Heart left ventricle (tissue), 16 donors: Measurements from ENCODE around the gene SBK2. TPM values are rescaled to one million over a fixed set of nuclear protein-coding genes. Genes with fewer than 3 reads are reported as not detected.

ENCODE experiments used
- ATAC-seq, 4 donors: fragments of 200-7000 bp; cut with Tn5 transposase; one replicate each; pipeline ENCODE4 v1.9.1; 2020 to 2022; ENCODE audit warnings: moderate library complexity in 4 of 4, mild to moderate bottlenecking in 3 of 4, moderate number of reproducible peaks in 1 of 4
- DNase-seq, 5 donors: peaks; one replicate each; pipeline ENCODE4 v3.0.0-alpha.2; 2020
- H3K27ac ChIP-seq, 12 donors: fragments of 200-600 bp; sonication (generic) in 4 of 12; one replicate each; pipeline versions ENCODE4 v1.5.0 to v1.8.0; 2016 to 2022; ENCODE audit warnings: mild to moderate bottlenecking in 2 of 12
- H3K27me3 ChIP-seq, 9 donors: fragments of 200-600 bp; sonication (generic) in 2 of 9; one replicate each; pipeline versions ENCODE4 v1.5.1 to v1.8.0; 2016 to 2022; ENCODE audit warnings: mild to moderate bottlenecking in 3 of 9
- H3K36me3 ChIP-seq, 9 donors: fragments of 200-600 bp; sonication (generic) in 2 of 9; one replicate each; pipeline versions ENCODE4 v1.5.0 to v1.8.0; 2018 to 2022; ENCODE audit warnings: mild to moderate bottlenecking in 2 of 9
- H3K4me1 ChIP-seq, 12 donors: fragments of 200-600 bp; sonication (generic) in 4 of 12; one replicate each; pipeline versions ENCODE4 v1.5.0 to v1.8.0; 2016 to 2022; ENCODE audit warnings: mild to moderate bottlenecking in 3 of 12
- H3K4me3 ChIP-seq, 12 donors: fragments of 200-600 bp; sonication (generic) in 4 of 12; one replicate each; pipeline versions ENCODE4 v1.5.0 to v1.8.0; 2017 to 2022; ENCODE audit warnings: mild to moderate bottlenecking in 9 of 12, moderate library complexity in 4 of 12
- H3K9me3 ChIP-seq, 12 donors: fragments of 200-600 bp; sonication (generic) in 4 of 12; one replicate each; pipeline versions ENCODE4 v1.5.0 to v1.8.0; 2016 to 2022; ENCODE audit warnings: mild to moderate bottlenecking in 1 of 12
- POLR2A ChIP-seq, 2 donors: fragments of 450-650 bp; IDR thresholded peaks; one replicate each; pipeline ENCODE4 v1.6.1; 2017; ENCODE audit warnings: antibody characterized with exemption in 2 of 2, mild to moderate bottlenecking in 2 of 2, moderate library complexity in 2 of 2
- WGBS, 4 donors: extraction: QIAGEN DNeasy Blood & Tissue Kit in 2 of 4; methylation state at CpG; one replicate each; pipeline versions ENCODE4 v1.1.5 to v1.1.7; 2013 to 2018; 5-methylcytosine and 5-hydroxymethylcytosine counted together
- intact Hi-C, 10 donors: fragments of 100-400 bp; cut with DNase I; formaldehyde crosslinking; loops; one replicate each; pipeline versions ENCODE4 v1.11.1 to v1.14.2; 2022
- polyA plus RNA-seq, 2 donors: library from polyadenylated mRNA; stranded (reverse); fragments of 200-250 nt; gene quantifications; one replicate each; pipeline ENCODE4 v1.2.3, GENCODE V29; 2013
- total RNA-seq, 9 donors: library from RNA; depleted of rRNA in 2 of 9; stranded (reverse); fragments of >200 nt in 2 of 9; fragmentation: NEBNext Ultra II Directional in 3 of 9; extraction: Animal tissue kit (Norgen Biotek cat#: 25700) in 3 of 9; gene quantifications; one replicate each; pipeline versions ENCODE4 v1.1.0 to v1.2.4, GENCODE V29; 2016 to 2023
- TF ChIP-seq, protein P1 (sequence below), 12 donors: fragments of 200-600 bp; sonication (generic) in 4 of 12; IDR thresholded peaks; one replicate each; pipeline versions ENCODE4 v1.5.0 to v1.8.0; 2018 to 2022; ENCODE audit warnings: antibody characterized with exemption in 12 of 12, mild to moderate bottlenecking in 5 of 12
- donor health status: ischemic (EF 13 %, LVEDD 7.1; RV severe dilation, severe dysfunction).
- donor health status: healthy with polysubstance abuse.
- donor health status: DM: no; HTN: yes; CAD: no.
- donor health status: DM: no; HTN: no; CAD: no.
- donor health status: ischemic (EF 25% LVEDD 6.9; RV normal size, moderate dysfunction).
- donor health status: ischemic (EF 25% LVEDD 5.7; RV mildly dilated, moderate dysfunction).
- donor health status: healthy.
- donor health status: DM: yes; HTN: yes; CAD: no.
- donor health status: ischemic (EF 35%, LVEDD 5.7; RV mildly dilated, moderate dysfunction).
- donor health status: nonischemic (EF 11% LVEDD 7.7; RV severe dilation, severe dysfunction).
- donor health status: DM: yes; HTN: yes; CAD: no.
- donor health status: PGD.
- donor health status: ischemic (EF 29% LVEDD 5.4; RV normal size, mild dysfunction).
- donor health status: nonischemic (EF 23%, LVEDD 6.1; RV moderate dilation, normal function).

Gene SBK2
- total and polyA plus RNA-seq, 11 donors: 0.68 to 12.6 (median 2.1) TPM

DNA sequence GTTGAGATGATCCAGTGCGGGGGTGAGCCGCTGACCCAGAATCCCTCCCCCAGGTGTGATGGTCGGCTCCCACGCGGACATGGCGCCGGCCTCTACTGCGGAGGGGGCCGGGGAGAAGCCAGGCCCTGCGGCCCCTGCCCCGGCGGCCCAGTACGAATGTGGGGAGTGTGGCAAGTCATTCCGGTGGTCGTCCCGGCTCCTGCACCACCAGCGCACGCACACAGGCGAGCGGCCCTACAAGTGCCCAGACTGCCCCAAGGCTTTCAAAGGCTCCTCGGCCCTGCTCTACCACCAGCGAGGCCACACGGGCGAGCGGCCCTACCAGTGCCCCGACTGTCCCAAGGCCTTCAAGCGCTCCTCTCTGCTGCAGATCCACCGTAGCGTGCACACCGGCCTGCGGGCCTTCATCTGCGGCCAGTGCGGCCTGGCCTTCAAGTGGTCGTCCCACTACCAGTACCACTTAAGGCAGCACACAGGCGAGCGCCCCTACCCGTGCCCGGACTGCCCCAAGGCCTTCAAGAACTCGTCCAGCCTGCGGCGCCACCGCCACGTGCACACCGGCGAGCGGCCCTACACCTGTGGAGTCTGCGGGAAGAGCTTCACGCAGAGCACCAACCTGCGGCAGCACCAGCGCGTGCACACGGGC, 55.7 kb downstream of the SBK2 start:
- ATAC-seq (no peak), DNase-seq (peak in 1 of 5 donors; percentile 25)
- Histone ChIP-seq H3K36me3 (peaks cover 0 to 23% (median 10%) of the 10 kb centered on the region in 9 donors), H3K27me3 (peaks cover 0 to 6% (median 0%) of the 10 kb centered on the region in 9 donors), H3K9me3 (no peaks in the 10 kb centered on the region), H3K4me3 (no peak overlapping the region), H3K4me1 (peaks cover 7 to 57% (median 38%) of the 10 kb centered on the region in 12 donors), H3K27ac (no peak overlapping the region)
- intact Hi-C loops: no loop called here
- TF ChIP-seq, protein P1, sequence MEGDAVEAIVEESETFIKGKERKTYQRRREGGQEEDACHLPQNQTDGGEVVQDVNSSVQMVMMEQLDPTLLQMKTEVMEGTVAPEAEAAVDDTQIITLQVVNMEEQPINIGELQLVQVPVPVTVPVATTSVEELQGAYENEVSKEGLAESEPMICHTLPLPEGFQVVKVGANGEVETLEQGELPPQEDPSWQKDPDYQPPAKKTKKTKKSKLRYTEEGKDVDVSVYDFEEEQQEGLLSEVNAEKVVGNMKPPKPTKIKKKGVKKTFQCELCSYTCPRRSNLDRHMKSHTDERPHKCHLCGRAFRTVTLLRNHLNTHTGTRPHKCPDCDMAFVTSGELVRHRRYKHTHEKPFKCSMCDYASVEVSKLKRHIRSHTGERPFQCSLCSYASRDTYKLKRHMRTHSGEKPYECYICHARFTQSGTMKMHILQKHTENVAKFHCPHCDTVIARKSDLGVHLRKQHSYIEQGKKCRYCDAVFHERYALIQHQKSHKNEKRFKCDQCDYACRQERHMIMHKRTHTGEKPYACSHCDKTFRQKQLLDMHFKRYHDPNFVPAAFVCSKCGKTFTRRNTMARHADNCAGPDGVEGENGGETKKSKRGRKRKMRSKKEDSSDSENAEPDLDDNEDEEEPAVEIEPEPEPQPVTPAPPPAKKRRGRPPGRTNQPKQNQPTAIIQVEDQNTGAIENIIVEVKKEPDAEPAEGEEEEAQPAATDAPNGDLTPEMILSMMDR (IDR thresholded peaks at IDR 0.05): no peak
- TF ChIP-seq POLR2A (IDR thresholded peaks at IDR 0.05): no peak
- 94 to 96% (median 96%) methylated on average over 25 to 52 of the region's 52 CpGs for WGBS, 4 donors

GRCh38 chr19:55479451-55480230, 57.3 kb downstream of the SBK2 start:
- Histone ChIP-seq H3K4me1 (peaks cover 7 to 48% (median 29%) of the 10 kb centered on the region in 12 donors), H3K9me3 (no peaks in the 10 kb centered on the region), H3K4me3 (no peak overlapping the region), H3K27me3 (peaks cover 0 to under 1% (median 0%) of the 10 kb centered on the region in 9 donors), H3K27ac (peak overlapping the region in 3 of 12 donors; percentile 11 to 21 (median 14)), H3K36me3 (peaks cover 0 to 23% (median 10%) of the 10 kb centered on the region in 9 donors)
- no peak for ATAC-seq
- TF ChIP-seq POLR2A (IDR thresholded peaks at IDR 0.05): no peak
- TF ChIP-seq, protein P1 (IDR thresholded peaks at IDR 0.05): no peak
- 69 to 76% (median 72%) methylated on average over 14 to 15 of the region's 15 CpGs for WGBS, 4 donors
- DNase-seq: peak in 1 of 5 donors; percentile 10
- intact Hi-C loops: loop anchor here in 1 of 10 donors (5.0 kb wide), 1 partner anchor 153 kb away; no protein-coding TSS in a partner anchor

DNA sequence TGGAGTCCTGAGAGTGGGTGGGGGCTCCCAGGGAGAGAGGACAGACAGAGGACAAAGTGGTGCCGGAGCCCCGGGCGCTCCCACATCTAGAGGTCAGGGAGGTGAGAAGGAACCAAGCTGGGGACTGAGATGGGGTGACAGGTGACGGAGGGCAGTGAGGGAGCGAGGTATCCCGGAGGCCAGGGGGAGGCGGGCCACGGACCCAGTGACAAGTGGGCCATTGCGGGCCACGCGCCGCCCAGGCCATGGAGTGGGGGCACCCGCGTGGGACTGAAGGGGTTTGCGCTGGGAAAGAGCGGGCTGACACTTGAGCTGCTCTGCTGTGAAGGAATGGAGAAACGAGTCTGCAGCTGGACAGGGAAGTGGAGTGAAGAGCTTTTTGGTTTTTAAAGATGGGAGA, 57.9 kb downstream of the SBK2 start:
- 77 to 84% (median 81%) methylated on average over 17 of the region's 17 CpGs for WGBS, 4 donors
- H3K4me3 ChIP-seq: no peak overlapping the region
- H3K9me3 ChIP-seq: no peaks in the 10 kb centered on the region
- DNase-seq (peak in 1 of 5 donors; percentile 24), ATAC-seq (no peak)
- peaks cover 1 to 42% (median 23%) of the 10 kb centered on the region in 12 donors for H3K4me1 ChIP-seq
- intact Hi-C loops: loop anchor here in 1 of 10 donors (5.0 kb wide), 1 partner anchor 153 kb away; no protein-coding TSS in a partner anchor
- H3K36me3 ChIP-seq: peaks cover 0 to 23% (median 10%) of the 10 kb centered on the region in 9 donors
- TF ChIP-seq POLR2A (IDR thresholded peaks at IDR 0.05): no peak
- TF ChIP-seq, protein P1 (IDR thresholded peaks at IDR 0.05): no peak
- H3K27ac ChIP-seq: peak overlapping the region in 1 of 12 donors; percentile 11
- no peaks in the 10 kb centered on the region for H3K27me3 ChIP-seq

Other genes with a start within 250 kb of the SBK2 start
- 10 to 100 TPM in 1 of 9 donors, 1 to 10 TPM in 4, under 1 TPM in 3, not detected in 1; 0.43 to 14.1 (median 1.2) TPM for gene TMEM150B, start 211.8 kb downstream of the SBK2 start, total RNA-seq
- gene TMEM150B, start 211.8 kb downstream of the SBK2 start, polyA plus RNA-seq: under 1 TPM; 0.72 to 0.79 TPM
- 10 to 100 TPM in 1 of 9 donors, 1 to 10 TPM in 8; 3.6 to 10.8 (median 7.2) TPM for gene KMT5C, start 197.3 kb downstream of the SBK2 start, total RNA-seq
- gene KMT5C, start 197.3 kb downstream of the SBK2 start, polyA plus RNA-seq: 1 to 10 TPM; 3.3 to 6.2 TPM
- under 1 TPM in 1 of 9 donors, not detected in 8; 0.16 TPM for gene COX6B2, start 182.4 kb downstream of the SBK2 start, total RNA-seq
- not detected for gene COX6B2, start 182.4 kb downstream of the SBK2 start, polyA plus RNA-seq
- gene GARIN5B, start 173.9 kb downstream of the SBK2 start, total RNA-seq: not detected
- not detected for gene GARIN5B, start 173.9 kb downstream of the SBK2 start, polyA plus RNA-seq
- gene IL11, start 166.7 kb downstream of the SBK2 start, total RNA-seq: under 1 TPM in 2 of 9 donors, not detected in 7; 0.11 to 0.43 TPM
- under 1 TPM in 1 of 2 donors, not detected in 1; 0.25 TPM for gene IL11, start 166.7 kb downstream of the SBK2 start, polyA plus RNA-seq
- gene TMEM190, start 160.3 kb downstream of the SBK2 start, total RNA-seq: not detected
- gene TMEM190, start 160.3 kb downstream of the SBK2 start, polyA plus RNA-seq: not detected
- gene TMEM238, start 152.8 kb downstream of the SBK2 start, total RNA-seq: 1 to 10 TPM in 2 of 9 donors, under 1 TPM in 5, not detected in 2; 0.35 to 2.2 (median 0.56) TPM
- not detected for gene TMEM238, start 152.8 kb downstream of the SBK2 start, polyA plus RNA-seq
- 1,000 to 10,000 TPM in 1 of 9 donors, 100 to 1,000 TPM in 8; 196 to 1,019 (median 565) TPM for gene RPL28, start 151.2 kb downstream of the SBK2 start, total RNA-seq
- gene RPL28, start 151.2 kb downstream of the SBK2 start, polyA plus RNA-seq: 1,000 to 10,000 TPM in 1 of 2 donors, 100 to 1,000 TPM in 1; 768 to 1,391 TPM
- gene UBE2S, start 129.3 kb downstream of the SBK2 start, total RNA-seq: 10 to 100 TPM; 16.5 to 51.8 (median 29.1) TPM
- gene UBE2S, start 129.3 kb downstream of the SBK2 start, polyA plus RNA-seq: 10 to 100 TPM; 10.9 to 27.3 TPM
- not detected for gene SHISA7, start 93.8 kb downstream of the SBK2 start, total RNA-seq
- not detected for gene SHISA7, start 93.8 kb downstream of the SBK2 start, polyA plus RNA-seq
- gene ISOC2, start 75.5 kb downstream of the SBK2 start, total RNA-seq: 100 to 1,000 TPM in 1 of 9 donors, 10 to 100 TPM in 8; 36.9 to 102 (median 48.8) TPM
- 10 to 100 TPM; 86.8 to 94.9 TPM for gene ISOC2, start 75.5 kb downstream of the SBK2 start, polyA plus RNA-seq
- gene C19orf85, start 72.4 kb downstream of the SBK2 start, total RNA-seq: not detected
- not detected for gene C19orf85, start 72.4 kb downstream of the SBK2 start, polyA plus RNA-seq
- gene ZNF628, start 60.5 kb downstream of the SBK2 start, total RNA-seq: 10 to 100 TPM in 1 of 9 donors, 1 to 10 TPM in 8; 2.3 to 10.3 (median 4.6) TPM
- 1 to 10 TPM; 5.4 to 7.9 TPM for gene ZNF628, start 60.5 kb downstream of the SBK2 start, polyA plus RNA-seq
- gene NAT14, start 51.9 kb downstream of the SBK2 start, total RNA-seq: 10 to 100 TPM in 1 of 9 donors, 1 to 10 TPM in 8; 2.9 to 10.4 (median 6.7) TPM
- 1 to 10 TPM; 7.3 to 9.2 TPM for gene NAT14, start 51.9 kb downstream of the SBK2 start, polyA plus RNA-seq
- gene SSC5D, start 48.7 kb downstream of the SBK2 start, total RNA-seq: 1 to 10 TPM in 8 of 9 donors, under 1 TPM in 1; 1.00 to 6.2 (median 3.3) TPM
- 1 to 10 TPM in 1 of 2 donors, under 1 TPM in 1; 0.91 to 1.4 TPM for gene SSC5D, start 48.7 kb downstream of the SBK2 start, polyA plus RNA-seq
- gene SBK3, start 8.4 kb upstream of the SBK2 start, total RNA-seq: 10 to 100 TPM in 3 of 9 donors, 1 to 10 TPM in 6; 2.4 to 14.3 (median 7.5) TPM
- gene SBK3, start 8.4 kb upstream of the SBK2 start, polyA plus RNA-seq: 10 to 100 TPM in 1 of 2 donors, 1 to 10 TPM in 1; 5.9 to 12.4 TPM
- gene ZNF579, start 43.7 kb upstream of the SBK2 start, total RNA-seq: 10 to 100 TPM in 4 of 9 donors, 1 to 10 TPM in 5; 5.4 to 13.9 (median 9.8) TPM
- gene ZNF579, start 43.7 kb upstream of the SBK2 start, polyA plus RNA-seq: 10 to 100 TPM in 1 of 2 donors, 1 to 10 TPM in 1; 7.9 to 10.9 TPM
- gene FIZ1, start 62.4 kb upstream of the SBK2 start, total RNA-seq: 10 to 100 TPM; 11.2 to 15.4 (median 12.9) TPM
- 10 to 100 TPM in 1 of 2 donors, 1 to 10 TPM in 1; 10.0 to 16.7 TPM for gene FIZ1, start 62.4 kb upstream of the SBK2 start, polyA plus RNA-seq
- gene ZNF524, start 63.2 kb upstream of the SBK2 start, total RNA-seq: 10 to 100 TPM; 11.0 to 34.7 (median 16.5) TPM
- gene ZNF524, start 63.2 kb upstream of the SBK2 start, polyA plus RNA-seq: 10 to 100 TPM; 30.6 to 33.9 TPM
- gene ZNF865, start 68.5 kb upstream of the SBK2 start, total RNA-seq: 10 to 100 TPM; 11.4 to 19.1 (median 14.2) TPM
- 10 to 100 TPM; 12.0 to 24.3 TPM for gene ZNF865, start 68.5 kb upstream of the SBK2 start, polyA plus RNA-seq
- gene ZNF784, start 87.4 kb upstream of the SBK2 start, total RNA-seq: 10 to 100 TPM in 4 of 9 donors, 1 to 10 TPM in 5; 6.7 to 15.8 (median 9.2) TPM
- 10 to 100 TPM in 1 of 2 donors, 1 to 10 TPM in 1; 8.5 to 10.4 TPM for gene ZNF784, start 87.4 kb upstream of the SBK2 start, polyA plus RNA-seq
- 10 to 100 TPM; 17.0 to 41.5 (median 21.2) TPM for gene ZNF580, start 103.9 kb upstream of the SBK2 start, total RNA-seq
- 10 to 100 TPM in 1 of 2 donors, 1 to 10 TPM in 1; 8.2 to 18.4 TPM for gene ZNF580, start 103.9 kb upstream of the SBK2 start, polyA plus RNA-seq
- gene ZNF581, start 106.5 kb upstream of the SBK2 start, total RNA-seq: 10 to 100 TPM in 2 of 9 donors, 1 to 10 TPM in 7; 4.7 to 12.7 (median 7.2) TPM
- 1 to 10 TPM; 5.5 to 9.3 TPM for gene ZNF581, start 106.5 kb upstream of the SBK2 start, polyA plus RNA-seq
- 10 to 100 TPM; 11.7 to 25.8 (median 16.5) TPM for gene CCDC106, start 111.1 kb upstream of the SBK2 start, total RNA-seq
- gene CCDC106, start 111.1 kb upstream of the SBK2 start, polyA plus RNA-seq: 10 to 100 TPM; 11.9 to 27.7 TPM
- 10 to 100 TPM; 39.9 to 88.1 (median 69.9) TPM for gene U2AF2, start 117.9 kb upstream of the SBK2 start, total RNA-seq
- 100 to 1,000 TPM in 1 of 2 donors, 10 to 100 TPM in 1; 72.7 to 104 TPM for gene U2AF2, start 117.9 kb upstream of the SBK2 start, polyA plus RNA-seq
- gene EPN1, start 138.1 kb upstream of the SBK2 start, total RNA-seq: 100 to 1,000 TPM; 125 to 377 (median 189) TPM
- 100 to 1,000 TPM; 177 to 188 TPM for gene EPN1, start 138.1 kb upstream of the SBK2 start, polyA plus RNA-seq
- gene NLRP9, start 201.3 kb upstream of the SBK2 start, total RNA-seq: not detected
- not detected for gene NLRP9, start 201.3 kb upstream of the SBK2 start, polyA plus RNA-seq
- not detected for gene RFPL4A, start 222.0 kb upstream of the SBK2 start, total RNA-seq
- gene RFPL4A, start 222.0 kb upstream of the SBK2 start, polyA plus RNA-seq: not detected
- not detected for gene RFPL4AL1, start 232.0 kb upstream of the SBK2 start, total RNA-seq
- gene RFPL4AL1, start 232.0 kb upstream of the SBK2 start, polyA plus RNA-seq: not detected